HepG2 (cell line): ENCODE measurements around the gene DEFB124. TPM values are rescaled to one million over a fixed set of nuclear protein-coding genes. Genes with fewer than 3 reads are reported as not detected.
"Not testable (repeated sequence)": the region's sequence is repeated elsewhere in the genome, so short reads cannot be mapped to it uniquely, and the experiment has no call there.

Source experiments
- ATAC-seq: fragments of 200-7000 bp; cut with Tn5 transposase; 3 replicates; pipeline ENCODE4 v1.9.1; 2020; ENCODE audit warnings: mild to moderate bottlenecking, moderate library complexity
- BruUV-seq: library from RNA; stranded (reverse); fragments of 400-500 nt; replicated peaks from 2 replicates; lab custom pipeline; 2021; lab: Mats Ljungman, UMichigan
- CTCF ChIA-PET: fragments of 300-600 bp; formaldehyde crosslinking; extraction: SDS; loops from one replicate; lab custom pipeline; 2021; ENCODE audit warnings: low total read pairs, inconsistent platforms, low intra/inter-chr PET ratio; lab: Yijun Ruan, JAX
- POLR2A ChIA-PET: fragments of 350-600 bp; sonication (Branson Sonifier 250); formaldehyde crosslinking; loops from one replicate; lab custom pipeline; 2020; ENCODE audit warnings: antibody characterized with exemption, inconsistent platforms; lab: Yijun Ruan, JAX
- DNase-seq: peaks from one replicate; pipeline ENCODE4 v3.0.0-alpha.2; 2015; ENCODE audit warnings: low spot score
- FAIRE-seq: peaks from 3 replicates; lab custom pipeline; 2011; peaks lifted over from hg19 to GRCh38; lab: Jason Lieb, UNC
- H2AFZ ChIP-seq: one replicate; pipeline ENCODE4 v1.6.1; 2011; ENCODE audit warnings: low read length, inconsistent platforms
- H3K27ac ChIP-seq: fragments of 300-600 bp; 3 replicates; pipeline ENCODE4 v1.8.0; 2011; ENCODE audit warnings: mixed run types, mild to moderate bottlenecking, mixed read lengths, low read length, inconsistent platforms; ENCODE audit not compliant: insufficient read depth; ENCODE audit errors: extremely low read length
- H3K27me3 ChIP-seq, 2 experiments: fragments of 200-600 bp in 1 of 2; 2 replicates in 1 of 2; 3 replicates in 1 of 2; pipeline versions ENCODE4 v1.6.0 to v1.8.0; 2011; ENCODE audit warnings: low read length in 2 of 2, mild to moderate bottlenecking in 2 of 2, moderate library complexity in 2 of 2, inconsistent platforms in 1 of 2; ENCODE audit not compliant: insufficient read depth in 2 of 2, control insufficient read depth in 1 of 2
- H3K36me3 ChIP-seq, 2 experiments: fragments of 200-600 bp in 1 of 2; replicated peaks in 1 of 2; 2 replicates in 1 of 2; 3 replicates in 1 of 2; pipeline versions ENCODE4 v1.5.1 to v1.8.0; 2011; ENCODE audit warnings: low read length in 2 of 2, inconsistent platforms in 1 of 2; ENCODE audit not compliant: insufficient read depth in 2 of 2, control insufficient read depth in 1 of 2
- H3K4me1 ChIP-seq: 2 replicates; pipeline ENCODE4 v1.5.1; 2012; ENCODE audit warnings: low read length, inconsistent platforms; ENCODE audit not compliant: insufficient read depth
- H3K4me2 ChIP-seq: 2 replicates; pipeline ENCODE4 v1.6.0; 2011; ENCODE audit warnings: low read depth, low read length, inconsistent platforms
- H3K4me3 ChIP-seq, 3 experiments: fragments of 200-600 bp in 1 of 3; sonication (generic), shearing (Covaris generic) in 1 of 3; replicated peaks in 1 of 3; 2 replicates each; pipeline ENCODE4 v1.5.1; 2011 to 2016; ENCODE audit warnings: low read length in 3 of 3, inconsistent platforms in 2 of 3, low read depth in 2 of 3, mild to moderate bottlenecking in 2 of 3, control low read depth in 1 of 3, mixed read lengths in 1 of 3; ENCODE audit not compliant: insufficient read depth in 1 of 3
- H3K79me2 ChIP-seq: one replicate; pipeline ENCODE4 v1.6.1; 2011; ENCODE audit warnings: low read length, inconsistent platforms; ENCODE audit not compliant: insufficient read depth
- H3K9ac ChIP-seq: 2 replicates; pipeline ENCODE4 v1.6.0; 2011; ENCODE audit warnings: mild to moderate bottlenecking, low read depth, low read length, inconsistent platforms; ENCODE audit not compliant: insufficient read depth
- H3K9me3 ChIP-seq: 2 replicates; pipeline ENCODE4 v1.5.1; 2012; ENCODE audit warnings: mild to moderate bottlenecking, low read length
- H4K20me1 ChIP-seq: 2 replicates; pipeline ENCODE4 v1.6.0; 2011; ENCODE audit warnings: inconsistent platforms, mild to moderate bottlenecking, low read length, moderate library complexity; ENCODE audit not compliant: insufficient read depth
- HNRNPK ChIP-seq: fragments of 200-400 bp; formaldehyde crosslinking; IDR thresholded peaks from 2 replicates; pipeline ENCODE4 v1.6.1; 2018; ENCODE audit warnings: low read length, low read depth, moderate library complexity, mild to moderate bottlenecking; ENCODE audit not compliant: poor library complexity, severe bottlenecking
- MNT ChIP-seq: fragments of 450-650 bp; IDR thresholded peaks from 2 replicates; pipeline ENCODE4 v1.6.1; 2016
- SIX1 ChIP-seq: sonication (generic); formaldehyde crosslinking; IDR thresholded peaks from 2 replicates; pipeline ENCODE4 v1.4.0; 2020; ENCODE audit warnings: missing genetic modification reagents, borderline replicate concordance
- ZNF629 ChIP-seq: sonication (generic); formaldehyde crosslinking; conservative IDR thresholded peaks from 2 replicates; pipeline ENCODE4 v1.5.0; 2020; ENCODE audit warnings: missing genetic modification reagents
- ZNF672 ChIP-seq: sonication (generic); formaldehyde crosslinking; IDR thresholded peaks from 2 replicates; pipeline ENCODE4 v1.8.1; 2022; ENCODE audit warnings: missing genetic modification reagents
- ZNF768 ChIP-seq: sonication (generic); formaldehyde crosslinking; IDR thresholded peaks from 2 replicates; pipeline ENCODE4 v1.4.0; 2020; ENCODE audit warnings: missing genetic modification reagents
- WGBS: methylation state at CpG from one replicate; pipeline ENCODE4 v1.1.6; 2017; ENCODE audit warnings: low lambda C conversion rate; 5-methylcytosine and 5-hydroxymethylcytosine counted together
- in situ Hi-C: cut with HindIII; loops from 2 replicates; pipeline ENCODE4 v1.10.0; 2017; ENCODE audit warnings: low pct_unique_long_range_greater_than_20kb; ENCODE audit not compliant: extremely low pct_ligation_motif_present
- intact Hi-C: fragments of 100-400 bp; cut with micrococcal nuclease; formaldehyde crosslinking; loops from one replicate; pipeline ENCODE4 v1.10.0; 2022; ENCODE audit not compliant: unreplicated experiment
- polyA plus RNA-seq, 8 experiments: library from polyadenylated mRNA; depleted of rRNA in 3 of 8; stranded (reverse) in 7 of 8; unstranded in 1 of 8; fragments of >200 nt; fragmentation: Illumina TruSeq in 4 of 8; extraction: Trizol in 4 of 8; gene quantifications; 2 replicates each; pipeline versions ENCODE4 v1.2.1 to v1.2.3, GENCODE V29; 2011 to 2016; ENCODE audit warnings: low read depth in 4 of 8, missing spikeins in 1 of 8, mixed read lengths in 1 of 8; ENCODE audit not compliant: insufficient read depth in 1 of 8
- total RNA-seq, 5 experiments: library from RNA; depleted of rRNA; stranded (reverse); fragments of >200 nt; fragmentation: Illumina TruSeq; extraction: Trizol; gene quantifications; 2 replicates each; pipeline ENCODE4 v1.2.3, GENCODE V29; 2016; ENCODE audit warnings: low read depth in 1 of 5
- TF ChIP-seq, protein P1 (sequence below): sonication (generic); formaldehyde crosslinking; IDR thresholded peaks from 2 replicates; pipeline ENCODE4 v1.5.0; 2020; ENCODE audit warnings: missing genetic modification reagents

DEFB124 gene
- total and polyA plus RNA-seq, 2 of the 13 experiments (the other 11 are each of a cell fraction or from before 2014, with no cell fraction given), result not detected

- WGBS, result 23% methylated on average over 8 of the region's 8 CpGs
- DNase-seq (no peak), ATAC-seq (no peak; the same call in 1 of the 3 replicates), FAIRE-seq (no peak)
- ChIA-PET CTCF (no interaction called here), POLR2A (no interaction called here)
- H2AFZ ChIP-seq, result no peak overlapping the region
- H3K9ac ChIP-seq, result no peak overlapping the region
- H3K27me3 ChIP-seq, result peaks cover 7 to 51% of the 10 kb centered on the region in 2 experiments; a peak in 4 of 5 replicates
- H3K9me3 ChIP-seq, result no peaks in the 10 kb centered on the region
- H3K4me3 ChIP-seq, result no peak overlapping the region
- H3K4me1 ChIP-seq, result no peaks in the 10 kb centered on the region
- H3K36me3 ChIP-seq, result no peaks in the 10 kb centered on the region
- H3K79me2 ChIP-seq, result no peaks in the 10 kb centered on the region
- H3K4me2 ChIP-seq, result no peak overlapping the region
- BruUV-seq, result no TSS peak
- intact Hi-C loops (no loop called here), in situ Hi-C loops (loop anchor here (10.0 kb wide), 1 partner anchor 62 kb away; no protein-coding TSS in a partner anchor)
- H3K27ac ChIP-seq, result no peak overlapping the region
- TF ChIP-seq ZNF672 (CRISPR knock-in tag) (no peak), HNRNPK (peak; percentile 28), ZNF768 (CRISPR knock-in tag) (peak; percentile 36; the same call in 1 of the 2 replicates), SIX1 (CRISPR knock-in tag) (no peak), ZNF629 (CRISPR knock-in tag) (peak; percentile 19; the same call in 1 of the 2 replicates), MNT (peak; percentile 49; the same call in 1 of the 2 replicates)
- TF ChIP-seq, protein P1, sequence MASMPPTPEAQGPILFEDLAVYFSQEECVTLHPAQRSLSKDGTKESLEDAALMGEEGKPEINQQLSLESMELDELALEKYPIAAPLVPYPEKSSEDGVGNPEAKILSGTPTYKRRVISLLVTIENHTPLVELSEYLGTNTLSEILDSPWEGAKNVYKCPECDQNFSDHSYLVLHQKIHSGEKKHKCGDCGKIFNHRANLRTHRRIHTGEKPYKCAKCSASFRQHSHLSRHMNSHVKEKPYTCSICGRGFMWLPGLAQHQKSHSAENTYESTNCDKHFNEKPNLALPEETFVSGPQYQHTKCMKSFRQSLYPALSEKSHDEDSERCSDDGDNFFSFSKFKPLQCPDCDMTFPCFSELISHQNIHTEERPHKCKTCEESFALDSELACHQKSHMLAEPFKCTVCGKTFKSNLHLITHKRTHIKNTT (CRISPR knock-in tag), result no peak
- no peaks in the 10 kb centered on the region for H4K20me1 ChIP-seq
Measured at GRCh38 chr20:31472395-31473330, 2.3 kb downstream of the DEFB124 start.

DNA sequence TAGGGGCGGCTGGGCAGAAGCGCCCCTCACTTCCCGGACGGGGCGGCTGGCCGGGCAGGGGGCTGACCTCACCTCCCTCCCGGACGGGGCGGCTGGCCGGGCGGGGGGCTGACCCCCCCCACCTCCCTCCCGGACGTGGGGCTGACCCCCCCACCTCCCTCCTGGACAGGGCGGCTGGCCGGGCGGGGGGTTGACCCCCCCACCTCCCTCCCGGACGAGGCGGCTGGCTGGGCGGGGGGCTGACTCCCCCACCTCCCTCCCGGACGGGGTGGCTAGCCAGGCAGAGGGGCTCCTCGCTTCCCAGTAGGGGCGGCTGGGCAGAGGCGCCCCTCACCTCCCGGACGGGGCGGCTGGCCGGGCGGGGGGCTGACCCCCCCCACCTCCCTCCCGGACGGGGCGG is 4.0 kb downstream of the DEFB124 start:
- POLR2A ChIA-PET, H3K4me2 ChIP-seq, intact Hi-C loops, BruUV-seq, H3K4me1 ChIP-seq, H3K36me3 ChIP-seq, CTCF ChIA-PET, H3K9ac ChIP-seq, H4K20me1 ChIP-seq, H3K9me3 ChIP-seq, H3K27ac ChIP-seq, DNase-seq, FAIRE-seq, H2AFZ ChIP-seq, H3K4me3 ChIP-seq, ATAC-seq, H3K79me2 ChIP-seq: not testable (repeated sequence)
- in situ Hi-C loops, result loop anchor here (10.0 kb wide), 1 partner anchor 64 kb away; no protein-coding TSS in a partner anchor
- peaks cover 2 to 34% of the 10 kb centered on the region in 2 experiments; a peak in 4 of 5 replicates for H3K27me3 ChIP-seq
- WGBS, result 95% methylated on average over 4 of the region's 33 CpGs
